Stimulated activated CD8-positive, alpha-beta memory T cell treated with anti-CD3 and anti-CD28 coated beads, Interleukin-4, amount 100 ng/mL, for 24 hours (primary cell): ENCODE measurements around the gene TOB2.
"Not testable (repeated sequence)": the region's sequence is repeated elsewhere in the genome, so short reads cannot be mapped to it uniquely, and the experiment has no call there.

ENCODE experiments used
- DNase-seq: peaks from one replicate; pipeline ENCODE4 v3.0.0-alpha.2; 2020; ENCODE audit warnings: low read depth

TOB2 gene

GRCh38 chr22:41425660-41426365 lies 20.8 kb downstream of the TOB2 start:
- DNase-seq: no peak

- no peak for DNase-seq
Observed at GRCh38 chr22:41418717-41419116, 27.9 kb downstream of the TOB2 start.

- no peak for DNase-seq
Observed at GRCh38 chr22:41417622-41418390, 28.8 kb downstream of the TOB2 start.

GRCh38 chr22:41415554-41415953 lies 31.0 kb downstream of the TOB2 start:
- DNase-seq: no peak

GRCh38 chr22:41411021-41411851 lies 35.4 kb downstream of the TOB2 start:
- no peak for DNase-seq

- DNase-seq: no peak
Observed at GRCh38 chr22:41410311-41410751, 36.3 kb downstream of the TOB2 start.

GRCh38 chr22:41408665-41409064 lies 37.9 kb downstream of the TOB2 start:
- DNase-seq: no peak

GRCh38 chr22:41407433-41407832 lies 39.2 kb downstream of the TOB2 start:
- DNase-seq: no peak

- no peak for DNase-seq
Observed at GRCh38 chr22:41406410-41406809, 40.2 kb downstream of the TOB2 start.

GRCh38 chr22:41405588-41405987 lies 41.0 kb downstream of the TOB2 start:
- DNase-seq: peak; percentile 24

- peak; percentile 70 for DNase-seq
Observed at GRCh38 chr22:41403532-41404318, 42.9 kb downstream of the TOB2 start.

- DNase-seq: not testable (repeated sequence)
Observed at GRCh38 chr22:41402851-41403250, 43.8 kb downstream of the TOB2 start.

- no peak for DNase-seq
Observed at GRCh38 chr22:41401781-41402648, 44.6 kb downstream of the TOB2 start.

- DNase-seq: no peak
Observed at GRCh38 chr22:41398921-41399320, 47.7 kb downstream of the TOB2 start.

GRCh38 chr22:41397143-41397811 lies 49.3 kb downstream of the TOB2 start:
- no peak for DNase-seq

- no peak for DNase-seq
Observed at GRCh38 chr22:41395531-41396240, 50.9 kb downstream of the TOB2 start.

GRCh38 chr22:41394012-41394356 lies 52.6 kb downstream of the TOB2 start:
- DNase-seq: no peak

- no peak for DNase-seq
Observed at GRCh38 chr22:41387341-41387740, 59.3 kb downstream of the TOB2 start.

GRCh38 chr22:41384128-41384527 lies 62.5 kb downstream of the TOB2 start:
- no peak for DNase-seq
